Vagina (tissue), 2 donors: ENCODE results near the gene WWP2. TPM values are rescaled to one million over a fixed set of nuclear protein-coding genes. Genes with fewer than 3 reads are reported as not detected.

Source experiments
- DNase-seq, 2 donors: peaks; one replicate each; pipeline ENCODE4 v3.0.0-alpha.2; 2017; ENCODE audit errors: extremely low spot score in 2 of 2
- H3K27ac ChIP-seq: fragments of 200-600 bp; sonication (generic); one replicate; pipeline ENCODE4 v1.5.1; 2019
- H3K27me3 ChIP-seq: fragments of 200-600 bp; sonication (generic); one replicate; pipeline ENCODE4 v1.5.1; 2019
- H3K36me3 ChIP-seq, 2 donors: fragments of 200-600 bp; sonication (generic); one replicate each; pipeline ENCODE4 v1.5.1; 2017 to 2019
- H3K4me1 ChIP-seq: fragments of 200-600 bp; sonication (generic); one replicate; pipeline ENCODE4 v1.5.1; 2019
- H3K4me3 ChIP-seq, 2 donors: fragments of 200-600 bp; sonication (generic); 1 replicate in 1 of 2; 2 replicates in 1 of 2; pipeline ENCODE4 v1.5.1; 2016 to 2019
- H3K9me3 ChIP-seq: fragments of 200-600 bp; sonication (generic); one replicate; pipeline ENCODE4 v1.5.1; 2019
- POLR2A ChIP-seq, 2 donors: fragments of 450-650 bp; IDR thresholded peaks; one replicate each; pipeline ENCODE4 v1.6.1; 2017; ENCODE audit warnings: antibody characterized with exemption in 2 of 2, mild to moderate bottlenecking in 2 of 2, moderate library complexity in 2 of 2
- POLR2AphosphoS5 ChIP-seq, 2 donors: sonication (generic); formaldehyde crosslinking; IDR thresholded peaks; one replicate each; pipeline ENCODE4 v1.9.0; 2017; ENCODE audit warnings: antibody characterized with exemption in 2 of 2, mild to moderate bottlenecking in 2 of 2, low read depth in 1 of 2; ENCODE audit not compliant: insufficient read depth in 1 of 2
- intact Hi-C: fragments of 100-400 bp; cut with DNase I; formaldehyde crosslinking; loops from one replicate; pipeline ENCODE4 v1.15.1; 2023
- total RNA-seq: library from RNA; depleted of rRNA; stranded (reverse); fragments of >200 nt; gene quantifications from one replicate; pipeline ENCODE4 v1.2.3, GENCODE V29; 2016
- TF ChIP-seq, protein P1 (sequence below), 3 experiments: fragments of 450-650 bp in 2 of 3; fragments of 200-600 bp in 1 of 3; sonication (generic) in 1 of 3; IDR thresholded peaks; one replicate each; pipeline ENCODE4 v1.5.1; 2017 to 2019; ENCODE audit warnings: antibody characterized with exemption in 3 of 3, mild to moderate bottlenecking in 2 of 3, moderate library complexity in 2 of 3

Gene WWP2
- total RNA-seq, 1 donor from 2014 or later = 26.0 TPM

DNA sequence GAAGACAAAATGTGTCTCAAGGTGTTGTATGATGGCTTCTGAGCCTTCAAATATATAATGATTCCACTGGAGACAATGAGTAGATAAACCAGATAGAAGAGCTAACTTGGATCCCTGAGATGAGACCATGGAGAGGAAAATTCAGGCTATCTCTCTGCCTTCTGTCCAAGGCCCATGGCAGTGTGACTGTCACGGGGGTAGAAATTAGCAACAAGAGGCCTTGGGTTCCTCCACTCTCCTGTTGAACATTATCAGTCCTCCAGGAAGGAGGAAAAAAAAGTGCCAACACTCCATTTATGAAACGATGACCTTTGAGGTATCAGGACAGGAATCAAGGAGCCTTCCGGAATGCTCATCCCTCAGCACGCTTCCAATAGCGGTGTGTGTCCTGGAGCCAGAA lies 75.2 kb downstream of the WWP2 start:
- no peaks in the 10 kb centered on the region for H3K9me3 ChIP-seq
- intact Hi-C loops = no loop called here
- peaks cover 20% of the 10 kb centered on the region for H3K4me1 ChIP-seq
- H3K27me3 ChIP-seq = no peaks in the 10 kb centered on the region
- TF ChIP-seq, protein P1, sequence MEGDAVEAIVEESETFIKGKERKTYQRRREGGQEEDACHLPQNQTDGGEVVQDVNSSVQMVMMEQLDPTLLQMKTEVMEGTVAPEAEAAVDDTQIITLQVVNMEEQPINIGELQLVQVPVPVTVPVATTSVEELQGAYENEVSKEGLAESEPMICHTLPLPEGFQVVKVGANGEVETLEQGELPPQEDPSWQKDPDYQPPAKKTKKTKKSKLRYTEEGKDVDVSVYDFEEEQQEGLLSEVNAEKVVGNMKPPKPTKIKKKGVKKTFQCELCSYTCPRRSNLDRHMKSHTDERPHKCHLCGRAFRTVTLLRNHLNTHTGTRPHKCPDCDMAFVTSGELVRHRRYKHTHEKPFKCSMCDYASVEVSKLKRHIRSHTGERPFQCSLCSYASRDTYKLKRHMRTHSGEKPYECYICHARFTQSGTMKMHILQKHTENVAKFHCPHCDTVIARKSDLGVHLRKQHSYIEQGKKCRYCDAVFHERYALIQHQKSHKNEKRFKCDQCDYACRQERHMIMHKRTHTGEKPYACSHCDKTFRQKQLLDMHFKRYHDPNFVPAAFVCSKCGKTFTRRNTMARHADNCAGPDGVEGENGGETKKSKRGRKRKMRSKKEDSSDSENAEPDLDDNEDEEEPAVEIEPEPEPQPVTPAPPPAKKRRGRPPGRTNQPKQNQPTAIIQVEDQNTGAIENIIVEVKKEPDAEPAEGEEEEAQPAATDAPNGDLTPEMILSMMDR (IDR thresholded peaks at IDR 0.05) = no peak
- TF ChIP-seq POLR2A (IDR thresholded peaks at IDR 0.05) (no peak), POLR2AphosphoS5 (IDR thresholded peaks at IDR 0.05; ENCODE audit: insufficient read depth in 1 of 2, low read depth in 1 of 2) (no peak)
- peaks cover 0 to 10% of the 10 kb centered on the region in 2 donors for H3K36me3 ChIP-seq
- DNase-seq = no peak
- H3K4me3 ChIP-seq = no peak overlapping the region
- H3K27ac ChIP-seq = no peak overlapping the region

DNA sequence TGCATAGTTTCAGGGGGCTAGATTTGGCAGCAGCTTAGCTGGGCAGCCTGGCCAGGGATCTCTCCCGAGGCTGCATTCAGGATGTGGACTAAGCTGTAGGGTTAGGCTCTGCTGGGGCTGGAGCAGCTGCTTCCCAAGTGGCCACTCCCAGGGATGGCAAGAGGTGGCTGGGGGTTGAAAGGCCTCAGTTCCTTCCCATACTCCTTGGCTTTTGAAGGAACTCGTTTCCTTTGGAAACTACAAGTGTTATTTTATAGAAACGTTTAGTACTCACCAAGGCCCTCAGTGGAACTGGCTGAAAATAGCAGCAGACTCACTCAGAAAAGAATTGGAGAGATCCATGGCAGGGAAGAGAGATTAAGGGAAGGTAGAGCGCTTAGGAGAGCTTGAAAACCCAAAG lies 76.4 kb downstream of the WWP2 start:
- Histone ChIP-seq H3K27ac (no peak overlapping the region), H3K4me3 (no peak overlapping the region), H3K4me1 (peaks cover 20% of the 10 kb centered on the region), H3K9me3 (no peaks in the 10 kb centered on the region), H3K27me3 (no peaks in the 10 kb centered on the region), H3K36me3 (peaks cover 0 to 11% of the 10 kb centered on the region in 2 donors)
- no peak for DNase-seq
- TF ChIP-seq POLR2A (IDR thresholded peaks at IDR 0.05) = no peak
- TF ChIP-seq, protein P1 (IDR thresholded peaks at IDR 0.05) = no peak
- TF ChIP-seq POLR2AphosphoS5 (IDR thresholded peaks at IDR 0.05; ENCODE audit: insufficient read depth in 1 of 2, low read depth in 1 of 2) = no peak
- intact Hi-C loops = no loop called here

- TF ChIP-seq, protein P1 (IDR thresholded peaks at IDR 0.05) = no peak
- TF ChIP-seq POLR2AphosphoS5 (IDR thresholded peaks at IDR 0.05; ENCODE audit: insufficient read depth in 1 of 2, low read depth in 1 of 2) (no peak), POLR2A (IDR thresholded peaks at IDR 0.05) (no peak)
- Histone ChIP-seq H3K4me3 (no peak overlapping the region), H3K36me3 (peaks cover 0 to 11% of the 10 kb centered on the region in 2 donors), H3K27ac (no peak overlapping the region), H3K9me3 (no peaks in the 10 kb centered on the region), H3K27me3 (no peaks in the 10 kb centered on the region), H3K4me1 (peaks cover 20% of the 10 kb centered on the region)
- DNase-seq = no peak
- intact Hi-C loops = no loop called here
These were observed 77.1 kb downstream of the WWP2 start for GRCh38 chr16:69839240-69839688.

- peaks cover 0 to 11% of the 10 kb centered on the region in 2 donors for H3K36me3 ChIP-seq
- no peak for DNase-seq
- intact Hi-C loops = no loop called here
These were observed 77.8 kb downstream of the WWP2 start for GRCh38 chr16:69839798-69840409.

GRCh38 chr16:69840975-69841374 lies 78.8 kb downstream of the WWP2 start:
- Histone ChIP-seq H3K9me3 (no peaks in the 10 kb centered on the region), H3K4me3 (no peak overlapping the region), H3K4me1 (peaks cover 20% of the 10 kb centered on the region), H3K36me3 (peaks cover 0 to 11% of the 10 kb centered on the region in 2 donors), H3K27me3 (no peaks in the 10 kb centered on the region), H3K27ac (no peak overlapping the region)
- intact Hi-C loops = no loop called here
- no peak for TF ChIP-seq POLR2A (IDR thresholded peaks at IDR 0.05)
- no peak for TF ChIP-seq POLR2AphosphoS5 (IDR thresholded peaks at IDR 0.05; ENCODE audit: insufficient read depth in 1 of 2, low read depth in 1 of 2)
- TF ChIP-seq, protein P1 (IDR thresholded peaks at IDR 0.05) = no peak
- DNase-seq = no peak

More at GRCh38 chr16:69839798-69840409, 77.8 kb downstream of the WWP2 start:
- no peak overlapping the region for H3K4me3 ChIP-seq
- H3K27ac ChIP-seq = no peak overlapping the region
- H3K27me3 ChIP-seq = no peaks in the 10 kb centered on the region
- no peaks in the 10 kb centered on the region for H3K9me3 ChIP-seq
- H3K4me1 ChIP-seq = peaks cover 20% of the 10 kb centered on the region
- TF ChIP-seq POLR2AphosphoS5 (IDR thresholded peaks at IDR 0.05; ENCODE audit: insufficient read depth in 1 of 2, low read depth in 1 of 2) = no peak
- TF ChIP-seq, protein P1 (IDR thresholded peaks at IDR 0.05) = no peak
- TF ChIP-seq POLR2A (IDR thresholded peaks at IDR 0.05) = no peak
